Activated CD4-positive, alpha-beta T cell treated with anti-CD3 and anti-CD28 coated beads, Interleukin-2, amount 50 U/mL, for 1 hour (primary cell): ENCODE results near the gene RAB24.
"Not testable (repeated sequence)": the region's sequence is repeated elsewhere in the genome, so short reads cannot be mapped to it uniquely, and the experiment has no call there.

Experiments
- DNase-seq: peaks from one replicate; pipeline ENCODE4 v3.0.0-alpha.2; 2020

RAB24 gene

DNA sequence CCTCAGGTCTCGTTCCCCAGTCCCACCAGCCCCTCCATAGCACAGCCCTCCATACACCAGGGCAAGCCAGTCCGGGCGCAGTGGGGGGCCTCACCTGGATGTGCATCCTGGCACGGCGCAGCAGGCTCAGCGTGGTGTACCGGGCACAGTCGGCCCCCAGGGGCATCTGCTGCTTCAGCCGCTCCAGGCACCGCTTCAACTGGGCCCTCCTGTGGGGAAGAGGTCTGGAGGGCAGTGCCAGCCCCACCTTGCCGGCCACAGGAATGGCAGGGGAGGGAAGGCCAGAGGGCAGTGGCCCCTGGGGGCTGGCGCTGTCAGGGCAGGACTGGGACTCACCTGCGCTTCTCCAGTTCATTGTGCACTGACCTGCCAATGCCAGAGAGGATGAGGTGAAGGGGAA is 6.8 kb upstream of the RAB24 start:
- no peak for DNase-seq

DNA sequence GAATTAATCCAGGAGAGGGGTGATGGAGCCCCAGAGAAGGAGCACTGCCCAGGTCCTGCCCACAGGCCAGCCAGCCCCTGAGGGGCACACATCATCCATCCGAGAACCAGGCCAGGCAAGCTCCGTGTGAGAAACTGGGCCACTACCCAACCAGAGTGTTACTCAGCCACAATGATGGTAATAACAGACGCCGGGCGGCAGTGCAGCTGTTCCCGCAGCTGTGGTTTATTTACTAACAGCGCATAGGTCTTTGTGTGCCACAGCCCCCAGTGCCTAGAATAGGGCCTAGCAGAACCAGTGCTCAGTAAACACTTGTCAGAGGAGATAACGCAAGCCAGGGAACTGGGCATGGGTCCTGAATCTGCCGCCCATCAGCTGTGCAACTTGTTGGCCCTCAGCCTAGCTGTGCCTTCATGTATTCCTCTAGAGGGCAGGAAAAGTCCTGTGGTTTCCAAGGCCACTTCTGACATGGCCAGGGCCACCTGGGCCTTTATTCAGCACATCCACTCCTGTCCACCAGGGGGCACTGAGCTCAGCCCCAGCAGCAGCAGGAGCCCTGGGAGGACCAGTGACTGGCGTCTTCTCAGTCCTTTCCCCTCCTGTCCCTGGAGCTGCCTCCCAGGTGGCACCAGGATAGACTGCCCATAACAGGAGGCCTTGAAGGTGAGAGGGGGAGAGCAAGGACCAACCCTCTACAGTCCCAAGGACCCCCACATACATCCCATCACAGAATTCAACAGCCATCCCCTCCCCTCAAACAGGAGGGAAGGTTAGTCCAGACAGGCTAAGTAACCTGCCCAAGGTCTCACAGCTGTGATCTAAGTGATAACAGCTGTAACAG is 6.1 kb upstream of the RAB24 start:
- peak; percentile 66 for DNase-seq

DNA sequence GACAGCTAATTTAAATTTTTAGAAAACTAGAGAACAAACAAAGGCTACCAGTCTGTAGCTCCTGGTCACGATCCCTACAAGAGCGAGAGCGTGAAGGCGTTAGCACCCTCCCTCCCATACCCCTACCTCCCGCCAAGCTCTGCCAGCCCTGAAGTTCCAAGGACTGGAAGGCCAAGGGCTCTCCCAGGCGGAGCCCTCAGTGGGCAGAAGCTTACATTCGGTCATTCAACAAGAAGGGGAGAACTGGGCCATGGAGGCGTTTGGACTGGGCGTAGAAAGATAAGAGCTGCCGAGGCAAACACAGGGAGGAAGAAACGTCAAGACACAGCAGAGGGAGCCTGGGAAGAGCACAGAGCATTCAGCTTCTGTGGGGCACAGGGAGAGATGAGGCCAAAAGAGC is 5.2 kb upstream of the RAB24 start:
- DNase-seq = no peak

DNA sequence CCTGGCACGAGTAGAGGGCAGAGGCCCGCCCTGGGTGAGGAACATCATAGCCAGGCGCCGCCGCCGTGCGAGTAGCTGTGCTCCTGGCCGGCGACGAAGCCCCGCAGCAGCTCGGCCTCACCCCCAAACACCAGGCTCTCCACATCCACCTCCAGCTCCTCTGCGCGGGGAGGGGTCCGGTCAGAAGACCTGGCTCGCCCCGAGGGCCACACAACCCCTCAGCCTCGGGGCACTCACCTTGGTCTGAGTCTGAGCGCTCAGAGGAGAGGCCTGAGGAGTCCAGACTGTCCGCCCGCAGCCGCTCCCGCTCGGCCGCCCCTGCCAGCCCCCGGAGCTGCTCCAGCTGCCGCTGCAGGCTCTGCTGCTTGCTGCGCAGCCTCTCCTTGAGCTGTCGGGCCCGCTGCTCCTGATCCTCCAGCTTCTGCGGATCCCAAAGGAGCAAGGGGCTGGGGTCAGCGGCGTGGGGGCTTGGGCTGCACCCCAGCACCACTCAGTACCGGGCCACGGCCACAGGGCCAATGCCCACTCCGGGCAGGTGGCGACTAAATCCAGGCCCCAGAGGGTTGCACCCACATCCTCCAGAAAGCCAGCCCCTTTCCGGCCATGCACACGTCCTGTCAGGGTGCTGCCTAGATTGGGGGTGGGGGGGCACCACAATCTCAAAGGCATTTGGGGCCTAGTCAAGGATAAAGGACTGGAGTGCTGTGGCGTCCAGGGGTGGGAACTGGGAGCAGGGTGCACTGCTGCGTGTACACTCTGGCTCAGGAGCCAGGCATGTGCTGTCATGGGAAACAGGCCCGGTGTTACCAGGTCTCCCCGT is 4.2 kb upstream of the RAB24 start:
- DNase-seq = no peak

DNA sequence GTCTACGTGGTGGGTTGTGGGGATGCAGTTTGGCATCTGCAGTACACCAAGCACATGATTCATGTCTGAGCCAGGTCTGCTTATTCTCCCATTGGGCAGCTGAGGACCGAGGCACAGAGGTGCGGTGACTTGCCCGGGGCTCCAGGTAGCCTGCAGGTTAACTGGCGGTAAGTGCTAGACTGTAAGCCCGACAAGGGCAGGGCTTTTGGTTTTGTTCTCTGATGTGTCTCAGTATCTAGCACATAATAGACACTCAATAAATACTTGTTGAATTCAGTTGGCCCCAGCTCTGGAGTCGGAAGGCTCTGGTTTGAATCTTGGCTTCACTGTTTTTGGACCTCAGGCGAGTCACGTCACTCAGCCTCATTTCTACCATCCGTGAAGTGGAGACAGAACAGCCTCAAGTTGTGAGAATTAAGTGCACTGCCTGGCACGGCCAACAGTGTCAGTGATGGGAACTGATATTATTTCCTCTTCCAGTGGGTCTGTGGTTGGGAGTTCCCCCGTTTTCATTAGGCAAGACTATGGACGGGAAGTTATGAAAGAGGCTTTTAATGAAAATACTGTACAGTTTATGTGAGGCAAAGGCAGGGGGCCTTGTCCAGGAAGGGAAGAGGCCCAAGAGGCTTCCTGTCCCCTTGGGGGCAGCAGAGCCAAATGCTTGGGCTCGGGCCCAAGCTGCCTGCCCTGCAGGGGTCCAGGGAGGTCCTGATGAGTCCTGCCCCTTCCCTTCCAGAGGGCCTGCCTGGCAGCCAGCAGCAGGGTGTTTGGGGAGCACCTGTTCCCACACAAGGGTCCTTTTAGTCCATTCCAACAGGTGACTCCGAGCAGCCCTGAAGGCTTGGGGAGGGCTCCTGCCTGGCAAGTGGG is 3.4 kb upstream of the RAB24 start:
- DNase-seq = no peak

DNA sequence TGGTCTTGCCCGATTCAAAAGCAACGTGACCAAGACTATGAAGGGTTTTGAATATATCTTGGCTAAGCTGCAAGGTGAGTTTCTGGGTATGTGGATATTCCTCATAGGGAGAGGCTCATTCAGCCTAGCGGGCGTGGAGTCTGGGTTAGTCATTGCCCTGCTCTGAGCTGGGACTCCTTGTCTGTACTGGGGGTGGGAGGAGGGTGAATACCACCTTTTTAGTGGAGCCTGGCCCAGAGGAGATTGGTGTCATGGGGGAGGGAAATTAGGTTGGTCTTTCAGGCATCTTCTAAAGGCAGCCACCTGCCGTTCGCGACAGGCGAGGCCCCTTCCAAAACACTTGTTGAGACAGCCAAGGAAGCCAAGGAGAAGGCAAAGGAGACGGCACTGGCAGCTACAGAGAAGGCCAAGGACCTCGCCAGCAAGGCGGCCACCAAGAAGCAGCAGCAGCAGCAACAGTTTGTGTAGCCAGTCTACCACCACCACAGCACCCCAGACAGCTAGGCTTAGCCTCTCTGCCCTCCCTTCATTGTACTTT is 2.7 kb upstream of the RAB24 start:
- not testable (repeated sequence) for DNase-seq

DNA sequence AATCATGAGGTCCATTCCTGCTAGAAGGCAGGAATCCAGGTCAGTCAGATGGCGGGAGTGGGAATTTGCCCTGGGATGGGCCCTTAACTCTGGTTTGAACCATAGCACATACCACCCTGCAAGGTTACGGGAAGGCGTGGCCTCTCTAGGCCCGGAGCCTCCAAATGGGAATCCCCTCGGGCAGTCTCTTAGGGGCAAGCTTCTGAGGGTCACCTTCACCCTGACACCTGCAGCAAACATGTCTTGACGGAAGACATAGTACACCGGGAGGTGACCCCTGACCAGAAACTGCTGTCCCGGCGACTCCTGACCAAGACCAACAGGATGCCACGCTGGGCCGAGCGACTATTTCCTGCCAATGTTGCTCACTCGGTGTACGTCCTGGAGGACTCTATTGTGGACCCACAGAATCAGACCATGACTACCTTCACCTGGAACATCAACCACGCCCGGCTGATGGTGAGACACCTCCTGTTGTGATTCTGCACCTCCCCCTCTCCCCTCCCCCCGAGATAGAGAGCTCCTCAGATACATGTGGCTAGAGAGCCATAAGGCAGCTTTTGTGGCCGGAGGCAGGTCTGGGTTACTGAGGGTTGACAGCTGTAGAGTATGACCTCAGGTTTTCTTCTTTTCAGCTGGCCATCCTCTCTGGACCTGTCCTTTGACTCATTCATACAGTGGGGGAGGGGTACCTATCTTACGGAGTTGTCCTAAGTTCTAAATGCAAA is 1.0 kb upstream of the RAB24 start:
- no peak for DNase-seq

DNA sequence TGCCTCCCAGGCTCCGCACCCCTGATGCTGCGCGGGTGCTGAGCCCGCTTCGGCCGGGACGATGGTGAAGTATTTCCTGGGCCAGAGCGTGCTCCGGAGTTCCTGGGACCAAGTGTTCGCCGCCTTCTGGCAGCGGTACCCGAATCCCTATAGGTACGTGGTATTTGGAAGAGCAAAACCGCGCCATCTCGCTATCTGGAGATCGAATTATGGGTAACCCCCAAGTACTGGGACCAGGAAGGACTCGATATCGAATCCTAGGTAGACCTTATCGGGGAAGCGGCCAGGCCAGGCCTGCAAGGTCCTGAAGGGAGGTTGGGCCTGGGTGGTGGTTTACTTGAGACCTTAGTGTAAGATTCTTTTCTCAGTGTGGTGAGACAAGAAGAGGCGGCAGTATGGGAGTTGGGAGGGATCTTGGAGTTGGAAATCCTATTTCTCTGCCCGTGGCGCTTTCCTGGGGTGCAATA is 439 bp upstream of the RAB24 start:
- DNase-seq = no peak

DNA sequence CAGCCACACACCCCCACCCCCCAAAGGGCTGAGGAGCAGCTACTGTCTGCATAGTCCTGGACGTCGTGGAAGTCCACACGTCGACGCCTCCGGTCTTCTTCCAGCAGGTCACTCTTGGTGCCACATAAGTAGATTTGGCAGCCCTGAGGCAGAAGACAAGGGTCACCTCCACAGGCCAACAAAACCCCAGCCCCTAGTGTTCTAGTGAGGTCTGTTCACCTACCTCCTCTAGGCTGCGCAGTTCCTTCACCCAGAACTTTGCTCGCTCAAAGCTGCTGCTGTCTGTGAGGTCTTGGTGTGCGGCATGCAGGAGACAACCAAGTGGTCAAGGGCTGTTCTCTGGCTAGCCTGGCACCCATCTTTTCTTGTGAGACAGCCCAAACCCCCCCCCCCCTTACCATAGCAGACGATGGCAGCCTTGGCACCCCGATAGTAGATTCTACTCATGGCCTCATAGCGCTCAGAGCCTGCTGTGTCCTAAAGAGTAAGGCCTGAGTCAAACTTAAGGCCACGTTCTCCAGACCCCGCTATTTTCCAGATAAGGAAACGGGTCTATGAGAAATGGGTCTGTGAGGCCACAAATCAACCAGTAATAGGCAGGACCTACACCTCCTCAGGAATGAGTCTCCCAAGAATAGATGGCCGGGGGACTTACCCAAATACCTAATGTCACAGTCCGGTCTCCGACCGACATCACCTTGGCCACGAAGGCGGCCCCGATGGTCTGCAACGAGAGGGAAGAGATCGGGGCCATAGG is 987 bp downstream of the RAB24 start:
- DNase-seq = no peak

DNA sequence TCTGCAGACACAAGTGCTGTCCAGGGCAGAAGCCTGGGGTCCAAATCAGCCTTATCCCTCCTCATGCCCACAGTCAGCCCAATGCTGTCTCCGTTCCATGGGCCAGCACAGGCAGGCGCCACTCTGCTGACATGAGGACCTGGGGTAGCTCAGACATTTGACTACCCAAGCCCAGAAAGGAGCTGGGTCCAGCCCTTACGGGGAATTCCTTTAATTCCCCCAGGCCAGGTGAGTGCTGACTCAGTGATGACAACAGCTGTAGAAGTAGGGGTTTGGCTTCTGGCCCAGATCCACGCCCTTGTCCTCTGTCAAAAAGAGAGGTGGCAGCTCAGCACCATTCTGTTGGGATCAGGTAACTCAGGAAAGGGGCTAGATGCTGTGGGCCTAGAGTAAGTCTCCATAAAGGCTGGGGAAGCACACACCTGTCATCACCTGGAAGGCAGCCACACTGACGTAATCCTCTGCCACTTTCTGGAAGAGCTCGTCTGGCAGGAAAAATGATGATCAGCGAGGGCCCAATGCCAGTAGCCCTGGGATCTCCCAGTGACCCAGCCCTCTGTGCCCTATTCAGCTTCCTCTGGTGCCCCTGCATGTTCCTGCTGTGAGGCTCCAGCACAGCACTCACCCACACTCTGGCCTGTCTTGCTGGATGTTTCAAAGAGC is 1.9 kb downstream of the RAB24 start:
- DNase-seq = no peak

DNA sequence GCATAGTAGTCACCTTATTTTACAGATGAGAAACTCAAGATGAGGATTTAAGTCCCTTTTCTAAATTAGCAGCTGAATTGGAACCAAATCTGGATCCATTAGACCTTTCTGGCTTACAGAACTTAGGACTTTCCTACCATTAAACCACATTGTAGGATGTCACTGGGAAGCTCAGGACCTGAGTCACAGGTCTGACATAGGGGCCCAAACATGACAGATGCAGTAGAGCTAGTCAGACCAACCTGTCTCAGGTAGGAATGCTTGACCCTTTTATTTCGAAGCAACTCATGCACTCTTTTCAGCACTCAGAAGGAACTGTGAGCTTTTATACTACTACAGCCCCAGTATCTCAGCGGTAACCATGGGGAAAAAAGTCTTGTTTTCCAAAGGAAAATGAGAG is 2.6 kb downstream of the RAB24 start:
- DNase-seq = no peak

DNA sequence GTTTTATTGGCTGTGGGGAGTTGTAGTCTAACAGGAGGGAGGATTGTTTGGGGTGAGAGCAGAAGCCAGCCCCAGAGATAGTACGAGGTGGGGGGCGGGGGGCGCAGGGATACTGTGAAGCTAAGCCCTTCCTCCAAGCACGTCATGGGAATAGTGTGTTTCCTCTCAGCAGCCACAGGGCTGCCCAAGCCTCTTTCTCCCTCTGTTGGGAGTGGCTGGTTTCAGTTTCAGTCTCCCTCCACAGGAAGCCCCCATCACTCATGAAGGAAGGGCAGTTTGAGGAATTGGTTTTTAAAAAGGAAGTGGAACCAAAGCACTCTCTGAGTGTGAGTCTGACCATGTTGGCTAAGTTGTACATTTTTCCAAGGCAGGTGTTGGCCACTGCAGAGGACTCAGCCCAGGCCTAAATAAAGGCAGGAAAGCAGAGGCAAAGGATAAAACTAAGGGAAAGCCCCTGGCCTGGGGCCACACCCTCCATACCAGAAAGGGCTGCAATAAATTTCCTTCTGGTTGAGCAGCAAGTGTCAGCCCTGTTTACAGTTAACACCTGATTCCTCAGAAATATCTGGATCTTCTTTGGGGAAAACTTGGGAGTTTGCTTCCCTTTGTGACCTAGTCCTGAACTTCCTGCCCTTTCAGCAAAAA is 3.2 kb downstream of the RAB24 start:
- peak; percentile 61 for DNase-seq

DNA sequence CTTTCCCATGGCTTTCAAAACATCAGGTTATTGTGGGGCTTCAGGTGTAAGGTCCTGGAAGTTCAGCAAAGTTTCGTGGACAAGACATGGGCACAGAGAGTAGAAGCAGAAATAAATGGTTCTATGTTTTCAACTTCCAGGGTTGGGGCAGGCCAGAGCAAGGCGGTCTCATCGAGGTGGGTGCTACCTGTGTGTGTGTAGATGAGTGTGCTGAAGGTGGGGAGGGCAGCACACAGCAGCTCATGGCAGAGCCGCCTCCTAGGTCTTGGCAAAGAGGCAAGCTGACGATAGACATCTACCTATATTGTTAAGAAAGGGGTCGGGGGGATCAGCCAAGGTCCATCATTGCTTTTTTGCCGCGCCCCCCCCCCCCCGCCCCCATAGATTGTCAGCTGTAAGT is 3.8 kb downstream of the RAB24 start:
- no peak for DNase-seq

DNA sequence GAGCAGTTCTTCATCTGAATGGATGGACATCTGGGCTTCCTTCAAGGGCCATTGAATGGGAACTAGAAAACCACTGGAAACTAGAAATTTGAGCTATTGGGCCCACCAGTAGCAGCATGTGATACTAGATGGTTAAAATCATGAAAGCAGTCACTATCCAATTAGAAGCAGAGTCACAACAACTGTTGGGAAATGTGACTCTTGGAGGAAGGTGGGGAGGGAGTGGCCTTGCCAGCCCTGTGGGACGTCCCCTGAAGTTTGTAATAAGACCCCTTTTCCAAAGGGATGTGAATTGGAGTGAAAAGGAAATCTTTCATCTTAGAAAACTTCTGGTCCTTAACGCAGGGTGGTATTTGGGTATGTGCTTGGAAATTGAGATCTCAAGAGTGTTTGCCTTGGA is 5.6 kb downstream of the RAB24 start:
- DNase-seq = no peak

DNA sequence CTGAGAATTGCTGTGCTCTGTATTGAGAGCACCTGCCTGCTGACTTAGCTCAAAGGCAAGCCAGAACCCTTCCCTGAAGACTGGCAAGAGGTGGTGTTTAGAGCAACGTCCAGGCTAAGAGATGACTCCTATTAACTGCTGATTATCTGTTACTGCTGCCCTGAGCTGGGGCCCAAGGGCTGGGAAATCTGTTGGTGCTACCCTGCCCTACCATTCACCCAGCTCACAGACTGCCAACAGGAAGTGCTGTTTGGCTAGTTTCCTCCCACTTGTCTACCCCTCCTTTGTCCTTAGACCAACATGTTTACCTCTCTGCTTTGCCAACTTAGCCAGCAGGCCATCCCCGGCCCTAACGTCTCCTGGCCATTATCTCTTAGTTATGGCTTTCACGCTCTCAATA is 6.9 kb downstream of the RAB24 start:
- no peak for DNase-seq

DNA sequence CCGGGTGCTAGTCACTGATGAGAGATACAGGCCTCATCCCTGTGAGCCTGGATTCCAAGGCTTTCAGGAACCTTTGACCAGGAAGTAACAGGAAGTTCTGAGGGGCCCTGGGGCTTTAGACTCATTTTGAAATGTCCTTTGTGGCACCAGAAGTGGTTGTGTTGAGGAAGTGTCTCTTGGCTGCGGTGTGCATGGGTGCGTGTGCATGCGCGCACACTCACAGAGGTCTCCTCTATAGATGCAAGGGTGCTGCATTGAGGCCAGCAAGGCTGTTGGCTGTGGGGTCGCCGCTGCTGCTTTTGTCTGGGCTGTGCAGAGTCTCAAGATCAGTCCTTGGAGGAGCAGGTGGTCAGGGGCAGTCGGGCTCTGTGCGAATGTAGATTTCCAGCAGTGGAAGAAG is 7.6 kb downstream of the RAB24 start:
- no peak for DNase-seq

DNA sequence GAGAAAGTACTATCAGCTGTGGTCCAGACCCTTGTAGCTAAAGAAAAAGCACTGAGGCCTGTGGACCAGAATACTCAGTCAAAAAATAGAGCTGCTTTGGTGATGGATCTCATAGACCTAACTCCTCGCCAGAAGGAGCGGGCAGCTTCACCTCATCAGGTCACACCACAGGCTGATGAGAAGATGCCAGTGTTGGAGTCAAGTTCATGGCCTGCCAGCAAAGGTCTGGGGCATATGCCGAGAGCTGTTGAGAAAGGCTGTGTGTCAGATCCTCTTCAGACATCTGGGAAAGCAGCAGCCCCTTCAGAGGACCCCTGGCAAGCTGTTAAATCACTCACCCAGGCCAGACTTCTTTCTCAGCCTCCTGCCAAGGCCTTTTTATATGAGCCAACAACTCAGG is 8.9 kb downstream of the RAB24 start:
- DNase-seq = no peak

DNA sequence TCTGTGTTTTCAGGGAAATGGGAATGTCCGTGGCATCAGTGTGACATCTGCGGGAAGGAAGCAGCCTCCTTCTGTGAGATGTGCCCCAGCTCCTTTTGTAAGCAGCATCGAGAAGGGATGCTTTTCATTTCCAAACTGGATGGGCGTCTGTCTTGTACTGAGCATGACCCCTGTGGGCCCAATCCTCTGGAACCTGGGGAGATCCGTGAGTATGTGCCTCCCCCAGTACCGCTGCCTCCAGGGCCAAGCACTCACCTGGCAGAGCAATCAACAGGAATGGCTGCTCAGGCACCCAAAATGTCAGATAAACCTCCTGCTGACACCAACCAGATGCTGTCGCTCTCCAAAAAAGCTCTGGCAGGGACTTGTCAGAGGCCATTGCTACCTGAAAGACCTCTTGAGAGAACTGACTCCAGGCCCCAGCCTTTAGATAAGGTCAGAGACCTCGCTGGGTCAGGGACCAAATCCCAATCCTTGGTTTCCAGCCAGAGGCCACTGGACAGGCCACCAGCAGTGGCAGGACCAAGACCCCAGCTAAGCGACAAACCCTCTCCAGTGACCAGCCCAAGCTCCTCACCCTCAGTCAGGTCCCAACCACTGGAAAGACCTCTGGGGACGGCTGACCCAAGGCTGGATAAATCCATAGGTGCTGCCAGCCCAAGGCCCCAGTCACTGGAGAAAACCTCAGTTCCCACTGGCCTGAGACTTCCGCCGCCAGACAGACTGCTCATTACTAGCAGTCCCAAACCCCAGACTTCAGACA is 9.5 kb downstream of the RAB24 start:
- no peak for DNase-seq

DNA sequence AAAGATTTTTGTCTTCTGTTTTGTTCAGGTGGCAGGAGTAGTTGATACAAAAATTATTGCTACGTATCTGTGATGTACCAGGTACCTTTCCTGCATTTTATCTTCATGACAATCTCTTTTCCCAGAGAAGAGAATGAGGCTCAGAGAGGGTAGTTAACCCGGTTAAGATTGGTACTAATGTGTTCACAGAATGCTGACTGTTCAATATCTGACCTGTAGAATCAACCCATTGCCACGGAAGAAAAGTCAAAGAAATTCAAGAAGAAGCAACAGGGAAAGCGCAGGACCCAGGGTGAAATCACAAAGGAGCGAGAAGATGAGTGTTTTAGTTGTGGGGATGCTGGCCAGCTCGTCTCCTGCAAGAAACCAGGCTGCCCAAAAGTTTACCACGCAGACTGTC is 11.8 kb downstream of the RAB24 start:
- no peak for DNase-seq
